ENCODE results near the gene ZKSCAN8.

The ZKSCAN8 gene

DNA sequence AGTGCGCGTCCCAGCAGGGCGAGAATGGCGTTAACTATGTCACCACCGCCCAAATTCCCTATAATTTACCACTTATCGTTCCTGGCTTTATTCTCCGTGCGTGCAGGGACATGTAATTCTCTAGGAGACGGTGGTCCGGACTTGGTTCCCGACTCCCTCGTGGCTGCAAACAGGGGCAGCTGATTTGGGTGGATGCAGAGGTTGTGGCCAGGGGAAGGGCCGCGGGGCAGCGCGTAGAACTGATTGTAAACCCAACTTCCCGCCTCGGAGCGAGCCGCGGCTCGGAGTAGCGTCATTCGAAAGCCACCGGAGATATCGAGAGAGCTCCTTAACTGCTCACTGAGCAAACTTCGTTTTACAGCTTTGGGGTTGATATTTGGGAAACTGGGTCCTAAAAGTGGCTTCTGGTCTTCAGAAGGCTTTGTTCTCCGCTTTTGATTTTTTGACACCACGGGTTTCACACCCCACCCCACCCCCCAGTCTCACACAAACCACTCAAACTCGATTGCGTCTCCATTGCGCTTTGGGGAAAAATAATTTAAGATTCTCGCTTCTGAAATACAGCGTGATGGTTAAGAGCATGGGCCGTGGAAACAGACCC is 65.9 kb downstream of the ZKSCAN8 start:
- no peak for DNase-seq

- no peak for DNase-seq
These were observed 66.5 kb downstream of the ZKSCAN8 start for GRCh38 chr6:28208111-28208659.
